NOMO-1 (cell line): ENCODE measurements around the gene MTHFD1.
"Not testable (repeated sequence)": the region's sequence is repeated elsewhere in the genome, so short reads cannot be mapped to it uniquely, and the experiment has no call there.

Experiments used
- DNase-seq, 2 experiments: peaks; one replicate each; lab custom pipeline; 2025; ENCODE audit not compliant: unreplicated experiment in 2 of 2; lab: John Stamatoyannopoulos, UW

The MTHFD1 gene

GRCh38 chr14:64387782-64388532 lies at the start of gene MTHFD1:
Gene MTHFD1, plus strand, starts transcription at chr14:64388353. Its CDS starts 75 bp downstream, at chr14:64388428.
- peak; percentile 95 to 99 for DNase-seq

GRCh38 chr14:64338616-64339316 lies 49.4 kb upstream of the MTHFD1 start:
- peak; percentile 96 to 99 for DNase-seq

GRCh38 chr14:64340560-64341196 lies 47.5 kb upstream of the MTHFD1 start:
- peak in 1 of 2 experiments; percentile 4 for DNase-seq

- DNase-seq: no peak
Measured at GRCh38 chr14:64347748-64348147, 40.4 kb upstream of the MTHFD1 start.

GRCh38 chr14:64349741-64350490 lies 38.2 kb upstream of the MTHFD1 start:
- peak in 1 of 2 experiments; percentile 4 for DNase-seq

- no peak for DNase-seq
Measured at GRCh38 chr14:64363265-64363846, 24.8 kb upstream of the MTHFD1 start.

GRCh38 chr14:64364907-64365306 lies 23.2 kb upstream of the MTHFD1 start:
- no peak for DNase-seq

GRCh38 chr14:64365358-64365889 lies 22.7 kb upstream of the MTHFD1 start:
- DNase-seq: not testable (repeated sequence)

- no peak for DNase-seq
Measured at GRCh38 chr14:64369201-64369600, 19.0 kb upstream of the MTHFD1 start.

- DNase-seq: peak; percentile 10 to 27
Measured at GRCh38 chr14:64387232-64387781, 846 bp upstream of the MTHFD1 start.

- DNase-seq: peak; percentile 40 to 68
Measured at GRCh38 chr14:64388533-64389285, 556 bp downstream of the MTHFD1 start.

GRCh38 chr14:64391113-64391725 lies 3.1 kb downstream of the MTHFD1 start:
- DNase-seq: no peak

GRCh38 chr14:64391986-64392385 lies 3.8 kb downstream of the MTHFD1 start:
- DNase-seq: no peak

- DNase-seq: not testable (repeated sequence)
Measured at GRCh38 chr14:64393189-64393726, 5.1 kb downstream of the MTHFD1 start.

- DNase-seq: no peak
Measured at GRCh38 chr14:64394423-64394822, 6.3 kb downstream of the MTHFD1 start.

GRCh38 chr14:64394977-64395633 lies 7.0 kb downstream of the MTHFD1 start:
- no peak for DNase-seq

GRCh38 chr14:64400829-64401459 lies 12.8 kb downstream of the MTHFD1 start:
- no peak for DNase-seq

GRCh38 chr14:64401949-64402348 lies 13.8 kb downstream of the MTHFD1 start:
- no peak for DNase-seq
